Putamen (tissue), 1 donor: ENCODE measurements around the gene HCFC1R1.

ENCODE experiments used
- DNase-seq: peaks from one replicate; pipeline ENCODE4 v3.0.0-alpha.2; 2016; ENCODE audit warnings: low spot score

Gene HCFC1R1

DNA sequence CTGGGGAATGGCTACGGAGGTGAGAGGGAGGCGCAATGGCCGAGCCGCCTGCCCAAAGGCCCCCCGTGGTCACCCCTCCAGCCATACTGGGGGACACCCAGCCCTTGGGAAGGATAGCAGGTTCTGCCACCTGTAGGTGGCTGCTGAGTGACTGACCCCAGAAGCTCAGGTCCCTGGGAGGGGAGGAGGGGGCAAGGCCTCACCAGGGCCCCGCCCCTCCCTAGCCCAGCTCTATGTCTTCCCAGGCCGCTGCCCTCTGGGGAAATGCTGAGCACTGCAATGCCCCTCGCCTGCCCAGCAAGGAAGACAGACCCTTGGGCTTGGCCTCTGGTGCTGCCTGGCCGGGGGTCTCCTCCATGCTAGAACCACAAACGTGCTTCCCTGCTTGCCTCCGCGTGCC is 22.4 kb downstream of the HCFC1R1 start:
- no peak for DNase-seq

DNA sequence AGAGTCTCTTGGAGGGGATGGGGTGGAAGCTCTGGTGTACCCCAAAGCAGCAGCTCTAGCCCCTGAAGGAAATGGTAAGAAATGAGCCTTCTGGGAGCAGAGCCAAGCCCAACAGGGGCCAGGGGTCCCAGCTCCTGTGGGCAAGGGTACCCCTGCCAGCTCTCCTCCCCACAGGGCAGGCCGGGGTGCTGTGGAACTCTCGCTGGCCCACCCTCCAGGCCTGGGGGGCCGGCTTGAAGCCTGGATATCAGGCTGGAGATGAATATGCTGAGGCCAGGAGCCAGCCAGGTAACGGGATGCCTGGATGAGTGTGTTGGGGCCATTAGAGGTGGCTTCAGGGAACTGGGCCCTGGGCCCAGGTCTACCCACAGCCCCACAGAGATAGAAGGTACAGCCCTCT is 23.2 kb downstream of the HCFC1R1 start:
- no peak for DNase-seq

DNA sequence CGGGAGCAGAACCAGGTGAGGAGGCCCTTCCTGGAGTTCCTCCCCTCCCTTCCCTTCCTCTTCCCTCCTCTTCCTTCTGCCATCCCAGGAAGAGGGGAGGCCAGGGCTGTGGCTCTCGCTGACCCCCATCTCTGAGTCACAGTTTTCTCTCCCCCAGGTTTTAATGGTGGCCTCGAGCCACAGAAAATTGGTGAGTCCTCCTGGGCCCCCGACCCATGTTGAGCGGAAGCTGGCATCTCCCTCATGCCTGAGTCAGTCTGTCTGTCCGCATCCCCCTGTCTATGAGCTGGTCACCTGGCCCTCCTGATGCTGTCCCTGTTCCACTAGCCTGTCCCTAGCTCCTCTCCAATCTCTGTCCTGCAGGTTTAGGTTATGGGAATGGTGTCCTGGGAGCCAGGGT is 23.8 kb downstream of the HCFC1R1 start:
- no peak for DNase-seq

DNA sequence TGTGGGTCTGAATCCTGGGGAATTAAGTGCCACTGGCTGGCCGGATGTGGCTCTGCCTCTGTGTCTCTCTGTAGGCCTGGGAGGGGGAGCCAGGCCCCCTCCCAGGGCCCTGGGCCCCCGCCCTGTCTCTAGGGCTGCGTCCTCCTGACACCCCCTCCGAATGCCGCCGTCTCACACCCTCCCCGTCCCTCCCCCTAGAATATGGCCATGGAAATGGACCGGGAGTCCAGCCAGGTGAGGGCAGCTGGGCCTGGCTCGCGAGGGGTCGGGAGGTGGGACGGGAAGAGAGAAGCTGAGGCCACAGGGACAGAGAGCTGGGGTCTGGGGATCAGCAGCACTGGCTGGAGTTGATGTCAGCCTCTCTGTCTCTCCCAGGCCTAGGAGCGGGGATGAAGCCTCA is 27.4 kb downstream of the HCFC1R1 start:
- no peak for DNase-seq

DNA sequence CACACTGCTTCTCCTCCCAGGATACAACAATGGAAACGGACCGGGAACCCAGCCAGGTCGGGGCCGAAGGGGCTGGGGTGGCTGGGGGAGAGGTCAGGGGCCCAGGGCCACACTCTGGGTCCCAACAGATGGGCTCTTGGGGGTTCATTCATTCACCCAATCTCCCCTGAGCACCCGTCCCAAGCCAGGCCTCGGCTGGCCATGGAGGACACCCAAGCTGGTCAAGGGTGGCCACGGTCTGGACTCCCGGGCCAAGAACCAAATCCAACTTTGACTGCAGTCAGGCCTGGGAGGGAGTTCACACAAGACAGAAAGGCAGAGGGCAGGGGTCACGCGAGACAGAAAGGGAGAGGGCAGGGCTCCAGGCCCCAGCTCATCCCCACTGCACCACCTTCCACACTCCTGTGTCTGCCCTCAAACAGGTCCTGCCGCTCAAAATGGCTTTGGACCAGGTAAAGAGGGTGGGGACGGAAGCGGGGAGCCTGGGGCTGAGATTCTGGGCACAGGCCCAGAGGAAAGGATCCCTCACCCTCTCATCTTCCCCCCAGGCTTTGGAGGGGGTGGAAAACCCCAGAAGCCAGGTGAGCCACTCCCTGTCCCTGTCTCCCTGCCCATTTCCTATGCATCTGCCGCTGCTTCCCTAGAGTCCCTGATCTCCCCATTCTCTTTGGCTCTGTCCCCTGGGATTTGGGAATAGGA is 31.2 kb downstream of the HCFC1R1 start:
- DNase-seq = no peak

DNA sequence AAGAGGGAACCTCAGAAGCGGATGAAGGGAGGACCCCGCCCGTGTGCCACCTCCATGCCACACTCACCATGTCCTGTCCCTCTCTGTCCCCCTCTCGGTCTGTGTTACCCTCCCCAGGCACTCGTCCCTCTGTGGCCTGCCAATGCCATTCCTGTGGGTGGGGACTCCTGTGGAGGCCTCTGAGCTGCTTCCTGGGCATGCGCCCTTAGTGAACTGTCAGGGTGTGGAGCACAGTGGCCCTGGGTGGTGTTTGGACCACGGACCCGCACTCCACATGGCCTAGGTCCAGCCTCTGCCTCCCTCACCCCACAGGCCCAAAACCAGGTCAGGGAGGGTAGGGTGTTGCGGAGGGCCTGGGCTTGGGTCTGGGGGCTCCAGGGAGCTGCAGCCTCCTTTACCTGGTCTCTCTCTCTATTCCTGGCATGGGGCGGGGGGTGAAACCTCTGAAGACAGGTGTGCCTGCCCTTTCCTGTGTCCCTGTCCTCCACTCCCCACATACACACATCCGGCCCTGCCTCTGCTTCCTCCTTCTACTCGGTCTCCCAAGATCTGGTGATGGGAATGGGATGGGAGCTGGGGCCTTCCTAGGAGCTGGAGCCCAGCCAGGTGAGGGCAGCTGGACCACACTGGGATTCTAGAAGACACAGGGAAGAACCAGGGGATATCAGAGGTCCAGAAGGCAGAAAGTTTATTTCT is 32.0 kb downstream of the HCFC1R1 start:
- DNase-seq = no peak

DNA sequence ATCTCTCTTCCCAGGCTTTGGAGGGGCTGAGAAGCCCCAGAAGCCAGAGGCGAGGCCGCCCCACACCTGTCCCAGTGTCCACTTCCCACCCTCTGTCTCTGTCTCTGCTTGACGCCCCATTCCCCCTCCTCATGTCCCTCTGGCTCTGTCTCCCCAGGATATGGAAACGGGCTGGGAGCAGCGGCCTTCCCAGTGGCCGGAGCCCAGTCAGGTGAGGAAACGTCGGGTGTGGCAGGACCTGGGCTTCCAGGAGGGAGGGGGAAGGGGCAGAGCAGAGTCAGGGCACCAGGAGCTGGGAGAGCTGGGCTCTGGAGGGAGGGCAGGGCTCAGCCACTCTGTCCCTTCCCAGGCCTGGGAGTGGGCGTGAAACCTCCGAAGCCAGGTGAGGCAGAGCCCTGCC is 32.9 kb downstream of the HCFC1R1 start:
- DNase-seq = no peak

DNA sequence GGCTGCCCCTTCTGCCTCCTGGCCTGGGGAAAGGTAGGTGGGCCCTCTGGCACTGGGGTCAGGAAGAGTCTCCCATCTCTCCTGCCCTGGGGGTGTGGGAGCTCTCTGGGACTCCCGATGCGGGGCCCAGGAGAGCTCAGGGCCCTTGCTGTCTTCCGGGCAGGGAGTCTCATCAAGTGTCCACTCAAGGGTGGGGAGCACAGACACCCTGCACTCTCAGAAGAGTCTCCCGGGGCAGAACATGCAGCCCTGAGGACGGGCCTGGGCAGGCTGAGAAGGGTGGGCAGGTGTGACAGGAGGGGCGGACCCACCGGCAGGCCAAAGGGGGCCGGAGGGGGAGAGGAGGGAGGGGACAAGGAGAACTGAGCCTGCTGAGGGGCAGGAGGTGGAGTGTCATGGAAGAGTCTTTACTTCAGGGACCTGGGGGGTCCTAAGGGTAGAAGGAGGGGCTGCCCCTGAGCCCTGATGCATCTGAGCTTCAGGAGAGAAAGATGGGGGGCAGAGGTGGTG is 35.1 kb downstream of the HCFC1R1 start:
- DNase-seq = no peak

DNA sequence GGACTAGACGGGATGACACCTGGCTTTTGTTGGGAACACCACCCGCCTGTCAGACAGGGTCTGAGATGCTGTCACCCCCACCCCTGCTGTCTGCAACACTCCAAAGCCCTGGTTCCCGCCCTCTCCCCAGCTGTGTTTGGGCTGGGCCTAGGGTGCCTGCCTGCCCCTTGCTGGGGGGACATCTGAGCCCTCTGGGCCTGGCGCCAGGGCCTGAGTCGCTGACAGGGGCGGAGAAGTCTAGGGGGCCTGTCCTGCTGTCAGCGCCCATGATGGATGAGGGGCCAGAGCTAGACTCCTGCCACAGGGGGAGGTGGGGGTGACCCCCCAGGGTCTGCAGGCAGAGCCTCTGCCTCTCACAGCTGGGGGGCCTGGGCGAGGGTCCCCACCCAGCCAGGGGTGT is 35.9 kb downstream of the HCFC1R1 start:
- DNase-seq = no peak

DNA sequence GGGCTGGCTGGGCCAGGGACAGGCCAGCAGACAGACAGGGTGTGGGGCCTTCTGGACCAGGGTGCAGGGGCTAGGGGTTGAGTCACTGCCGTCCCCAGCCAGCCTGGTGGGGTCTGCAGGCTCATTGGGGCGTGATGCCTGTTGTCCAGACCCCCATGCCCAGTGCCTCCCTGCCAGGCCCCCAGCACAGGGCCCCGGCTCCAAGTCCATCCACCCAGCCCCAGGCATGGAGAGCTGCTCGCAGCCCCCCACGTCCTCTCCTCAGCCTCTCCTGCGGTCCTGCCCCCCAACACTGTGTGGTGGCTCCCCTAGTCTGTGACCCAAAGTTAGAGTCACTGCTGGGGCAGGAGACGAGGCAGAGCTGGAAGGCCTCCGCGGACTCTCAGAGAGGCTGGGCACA is 36.5 kb downstream of the HCFC1R1 start:
- no peak for DNase-seq

DNA sequence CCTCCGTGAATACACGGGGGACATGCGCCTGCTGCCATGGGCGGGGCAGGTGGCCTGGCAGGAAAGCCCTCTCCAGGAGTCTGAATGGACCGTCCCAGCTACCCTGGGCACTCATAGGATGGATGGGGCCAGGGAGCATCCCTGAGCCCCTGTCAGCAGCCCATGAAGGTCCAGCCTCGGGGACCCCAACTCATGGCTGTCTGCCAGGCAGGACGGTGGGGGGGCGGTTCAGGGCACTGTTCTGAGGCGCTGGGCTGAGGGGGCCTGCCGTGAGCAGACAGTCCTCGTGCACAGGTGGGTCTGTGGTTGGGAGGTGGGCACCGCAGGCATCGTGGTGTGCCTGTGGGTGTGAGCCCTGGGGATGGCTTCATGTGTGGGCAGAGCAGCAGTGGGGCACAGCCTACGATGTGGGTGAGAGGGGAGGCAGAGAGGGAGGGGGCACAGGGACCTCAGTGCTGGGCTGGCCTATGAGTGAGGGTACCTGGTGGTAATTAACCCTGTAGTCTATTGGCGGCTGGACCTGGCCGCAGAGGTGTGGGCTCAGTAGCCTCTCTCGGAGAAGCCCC is 37.0 kb downstream of the HCFC1R1 start:
- DNase-seq = no peak

DNA sequence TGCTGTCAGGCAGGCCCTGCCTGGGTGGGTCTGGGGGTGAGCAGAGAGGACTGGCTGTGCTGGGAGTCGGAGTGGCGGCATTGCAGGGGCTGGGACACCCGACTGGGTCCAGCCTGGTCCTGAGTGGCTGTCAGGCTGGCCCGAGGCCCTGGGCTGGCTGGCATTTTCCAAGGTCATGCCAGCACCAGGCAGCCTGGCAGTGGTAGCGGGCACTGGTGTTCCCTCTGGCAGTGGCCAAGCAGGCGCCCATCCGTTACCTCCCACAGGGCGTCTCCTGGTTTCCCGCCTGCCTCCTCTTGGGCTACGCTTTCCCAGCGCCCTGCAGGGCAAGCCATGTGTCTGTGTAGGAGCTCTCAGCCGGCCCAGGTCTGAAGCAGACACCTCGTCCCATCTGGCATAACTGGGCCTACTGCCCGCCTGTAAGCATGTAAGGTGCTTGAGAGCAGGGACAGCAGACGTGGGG is 37.8 kb downstream of the HCFC1R1 start:
- DNase-seq = no peak

DNA sequence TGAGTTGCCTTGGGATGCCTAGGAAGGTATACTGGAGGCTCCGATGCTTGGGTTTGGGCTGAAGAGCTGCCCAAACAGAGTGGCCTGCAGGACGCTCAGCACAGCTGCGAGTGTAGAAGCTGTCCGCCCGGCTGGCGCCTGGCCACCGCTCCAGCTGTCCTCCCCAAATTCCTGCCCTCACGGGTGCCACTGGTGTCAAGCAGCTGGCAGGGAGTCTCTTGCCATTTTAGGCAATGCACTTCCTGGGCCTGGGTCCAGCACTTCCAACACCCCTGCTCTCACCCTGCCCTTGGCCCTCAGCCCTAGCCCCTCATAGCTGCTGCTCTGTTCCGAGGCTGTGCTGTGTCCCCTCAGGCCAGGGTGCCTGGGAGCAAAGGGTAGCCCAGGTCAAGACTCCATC is 38.3 kb downstream of the HCFC1R1 start:
- no peak for DNase-seq

DNA sequence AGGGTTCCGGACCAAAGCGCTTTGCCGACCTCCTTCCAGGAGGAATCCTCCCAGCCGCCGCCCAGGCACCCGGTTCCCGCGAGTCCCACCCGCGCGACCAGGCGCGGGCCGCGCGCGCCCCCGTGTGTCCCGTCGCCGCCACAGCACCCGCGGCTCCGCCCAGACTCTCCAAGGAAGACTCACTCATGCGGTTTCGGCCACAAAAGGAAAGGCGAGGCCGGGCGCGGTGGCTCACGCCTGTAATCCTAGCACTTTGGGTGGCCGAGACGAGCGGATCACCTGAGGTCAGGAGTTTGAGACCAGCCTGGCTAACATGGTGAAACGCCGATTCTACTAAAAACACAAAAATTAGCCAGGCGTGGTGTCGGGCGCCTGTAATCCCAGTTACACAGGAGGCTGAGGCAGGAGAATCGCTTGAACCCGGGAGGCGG is 40.0 kb downstream of the HCFC1R1 start:
- DNase-seq = peak; percentile 58

DNA sequence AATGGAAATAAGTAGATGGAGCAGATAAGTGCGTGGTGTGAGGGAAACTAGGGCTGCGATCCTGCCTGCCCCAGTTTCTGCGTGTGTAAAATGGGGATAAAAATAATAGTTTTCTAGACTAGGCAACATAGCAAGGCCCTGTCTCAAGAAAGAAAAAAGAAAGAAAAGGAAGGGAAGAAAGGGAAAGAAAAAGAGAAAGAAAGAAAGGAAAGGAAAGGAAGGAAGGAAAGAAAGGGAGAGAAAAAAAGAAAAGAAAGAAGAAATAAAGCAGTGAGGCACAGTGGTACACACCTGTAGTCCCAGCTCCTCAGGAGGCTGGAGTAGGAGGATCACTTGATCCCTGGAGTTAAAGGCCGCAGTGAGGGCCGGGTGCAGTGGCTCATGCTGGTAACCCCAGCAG is 41.3 kb downstream of the HCFC1R1 start:
- DNase-seq = no peak

DNA sequence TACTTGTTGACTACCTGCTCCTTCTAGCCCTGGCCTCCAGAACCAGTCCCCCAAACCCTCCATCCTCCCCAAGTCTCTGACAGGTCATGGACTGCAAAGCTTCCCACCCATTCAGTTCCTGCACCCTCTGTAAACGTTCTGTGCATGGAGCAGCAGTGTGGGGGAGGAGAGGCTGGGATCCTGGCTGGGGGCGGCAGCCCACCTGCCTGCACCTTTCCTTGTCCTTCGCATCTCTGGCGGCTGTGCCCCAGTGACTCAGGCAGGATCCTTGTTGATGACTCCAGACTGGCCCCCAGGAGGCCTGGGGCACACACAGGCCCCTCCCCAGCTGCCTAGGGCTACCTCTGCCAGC is 41.9 kb downstream of the HCFC1R1 start:
- no peak for DNase-seq

DNA sequence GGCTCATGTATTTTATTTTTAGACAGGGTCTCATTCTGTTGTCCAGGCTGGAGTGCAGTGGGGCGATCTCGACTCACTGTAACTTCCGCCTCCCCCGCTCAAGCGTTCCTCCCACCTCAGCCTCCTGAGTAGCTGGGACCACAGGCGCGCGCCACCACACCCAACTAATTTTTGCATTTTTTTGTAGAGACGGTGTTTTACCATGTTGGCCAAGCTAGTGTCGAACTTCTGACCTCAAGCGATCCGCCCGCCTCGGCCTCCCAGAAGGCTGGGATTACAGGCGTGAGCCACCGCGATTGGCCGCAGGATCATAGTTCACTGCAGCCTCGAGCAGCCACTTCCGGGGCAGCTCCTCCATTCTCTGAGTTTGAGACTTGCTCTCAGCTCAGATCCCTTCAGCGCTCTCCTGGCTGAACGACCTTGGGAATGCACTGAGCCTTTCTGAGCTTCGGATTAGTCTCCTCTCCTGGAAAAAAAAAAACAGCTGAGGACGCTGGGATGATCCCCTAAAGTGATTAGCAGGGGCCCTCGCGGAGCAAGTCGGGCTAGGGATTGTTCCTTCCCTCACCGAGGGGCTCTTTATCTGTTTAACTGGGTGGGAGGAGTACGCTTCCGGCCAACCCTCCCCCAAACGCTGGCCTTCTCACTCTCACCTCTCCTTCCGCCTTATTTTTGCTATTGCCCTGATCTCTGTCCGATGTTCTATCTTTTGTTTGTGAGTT is 42.4 kb downstream of the HCFC1R1 start:
- DNase-seq = no peak

DNA sequence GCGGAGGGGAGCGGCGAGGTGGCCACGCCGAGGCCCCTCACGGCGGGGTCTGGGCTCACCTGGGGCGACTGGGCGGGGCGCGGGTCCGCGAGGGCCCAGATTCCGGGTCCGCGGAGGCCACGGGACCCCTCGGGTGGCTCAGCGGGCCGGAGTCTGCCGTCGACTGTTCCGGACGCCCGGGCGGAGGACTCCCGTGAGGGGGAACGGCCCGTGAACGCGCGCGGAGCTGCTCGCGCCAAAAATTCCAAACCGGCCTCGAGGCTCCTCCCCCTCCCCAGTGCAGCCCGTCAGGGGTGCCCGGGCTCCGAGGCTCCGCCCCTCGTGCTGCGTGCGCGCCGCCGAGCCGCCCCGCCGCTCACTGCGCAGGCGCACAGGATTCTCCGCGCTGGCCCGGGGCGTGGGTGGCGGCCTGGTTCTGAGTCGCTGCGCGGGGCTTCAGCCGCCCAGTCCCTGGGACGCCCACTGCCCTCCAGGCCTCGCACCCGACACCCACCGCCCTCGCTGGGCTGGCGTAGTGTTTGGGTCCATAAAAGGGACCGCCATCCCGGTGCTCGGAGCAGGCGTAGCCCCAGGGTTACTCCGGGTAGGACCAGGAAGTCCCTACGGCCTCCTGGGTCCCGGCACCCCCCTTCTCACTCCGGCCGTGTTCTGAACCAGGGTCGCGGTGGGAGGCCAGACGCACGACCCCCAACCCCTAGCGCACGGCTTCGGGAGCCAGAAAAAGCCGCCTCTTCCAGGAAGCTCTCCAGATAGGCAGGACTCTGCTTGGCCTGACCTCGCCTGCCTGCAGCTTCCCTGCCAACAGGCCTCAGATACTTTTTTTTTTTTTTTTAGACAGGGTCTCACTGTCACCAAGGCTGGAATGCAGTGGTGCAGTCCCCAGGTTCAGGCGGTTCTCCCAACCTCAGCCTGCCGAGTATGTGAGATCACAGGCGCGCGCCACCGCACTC is 43.2 kb downstream of the HCFC1R1 start, which contains the start of gene PKMYT1:
Gene PKMYT1 (minus strand): TSS at position 220 of the 950 bp plus-strand sequence. CDS start 789 bp downstream, outside the sequence.
- DNase-seq = peak; percentile 85

DNA sequence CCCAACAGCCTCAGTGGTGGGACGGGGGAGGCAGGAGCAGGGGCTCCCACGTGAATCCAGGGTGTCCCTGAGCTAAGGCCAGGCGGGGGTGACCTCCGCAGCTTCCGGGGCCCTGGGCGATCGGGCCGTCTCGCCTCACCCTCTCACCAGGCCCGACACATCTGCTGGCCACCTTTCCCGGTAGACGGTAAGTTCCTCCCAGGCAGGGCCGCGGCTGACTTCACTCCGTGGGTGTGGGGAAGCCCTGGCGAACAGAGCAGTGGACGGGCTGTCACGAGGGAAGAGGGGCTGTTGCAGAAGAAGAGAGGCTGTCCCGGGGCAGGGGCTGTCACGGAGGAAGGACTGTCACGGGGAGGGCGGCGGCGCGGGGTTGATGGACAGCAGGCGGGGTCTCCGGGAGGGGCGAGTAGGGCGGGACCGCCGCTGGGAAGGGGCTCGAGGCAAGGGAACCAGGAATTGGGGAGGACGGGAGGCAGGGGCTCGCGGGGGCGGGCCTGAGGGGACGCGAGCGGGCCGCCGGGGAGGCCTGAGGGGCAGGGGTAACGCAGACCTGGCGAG is 44.0 kb downstream of the HCFC1R1 start:
- no peak for DNase-seq

DNA sequence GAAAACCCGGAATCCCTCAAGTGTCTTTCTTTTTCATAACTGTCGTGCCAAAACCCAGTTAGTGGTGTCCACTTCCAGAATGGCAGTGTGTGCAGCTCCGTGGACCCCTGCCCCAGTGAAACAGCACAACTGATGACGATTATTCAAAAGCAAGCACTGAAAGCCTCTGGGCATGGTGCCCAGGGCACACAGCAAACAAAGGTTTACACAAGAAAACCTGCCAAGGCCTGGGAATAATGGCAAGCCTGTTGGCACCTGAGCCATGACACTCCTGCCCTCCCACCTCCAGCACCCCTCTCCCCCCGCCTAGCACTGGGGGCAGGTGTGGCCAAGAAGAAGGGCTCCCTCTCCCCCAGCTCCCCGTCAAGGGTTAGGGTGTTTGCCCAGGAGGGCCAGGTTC is 46.3 kb downstream of the HCFC1R1 start:
- DNase-seq = no peak

DNA sequence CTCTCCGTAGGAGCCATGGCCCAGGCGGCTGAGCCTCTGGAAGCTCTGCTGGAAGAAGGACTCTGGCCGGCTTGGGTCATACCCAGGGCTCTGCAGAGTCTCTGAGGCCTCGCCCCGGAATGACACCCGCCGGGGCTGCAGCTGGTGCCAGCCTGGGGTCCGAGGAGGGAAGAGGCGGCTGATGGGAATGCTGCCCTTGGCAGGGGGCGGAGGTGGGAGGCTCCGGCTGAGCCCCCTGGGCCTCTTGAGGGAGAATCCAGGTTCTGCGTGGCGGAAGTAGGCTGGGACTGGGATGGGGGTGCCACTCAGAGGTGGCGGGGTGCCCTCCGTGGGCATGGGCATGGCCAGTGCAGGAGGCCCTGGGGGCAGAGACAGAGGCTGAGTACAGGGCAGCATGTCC is 47.1 kb downstream of the HCFC1R1 start:
- no peak for DNase-seq
